Measurements from ENCODE around the gene EEFSEC. TPM values are rescaled to one million over a fixed set of nuclear protein-coding genes. Genes with fewer than 3 reads are reported as not detected.

EEFSEC gene
- total RNA-seq, 1 donor from 2014 or later = 16.2 TPM

DNA sequence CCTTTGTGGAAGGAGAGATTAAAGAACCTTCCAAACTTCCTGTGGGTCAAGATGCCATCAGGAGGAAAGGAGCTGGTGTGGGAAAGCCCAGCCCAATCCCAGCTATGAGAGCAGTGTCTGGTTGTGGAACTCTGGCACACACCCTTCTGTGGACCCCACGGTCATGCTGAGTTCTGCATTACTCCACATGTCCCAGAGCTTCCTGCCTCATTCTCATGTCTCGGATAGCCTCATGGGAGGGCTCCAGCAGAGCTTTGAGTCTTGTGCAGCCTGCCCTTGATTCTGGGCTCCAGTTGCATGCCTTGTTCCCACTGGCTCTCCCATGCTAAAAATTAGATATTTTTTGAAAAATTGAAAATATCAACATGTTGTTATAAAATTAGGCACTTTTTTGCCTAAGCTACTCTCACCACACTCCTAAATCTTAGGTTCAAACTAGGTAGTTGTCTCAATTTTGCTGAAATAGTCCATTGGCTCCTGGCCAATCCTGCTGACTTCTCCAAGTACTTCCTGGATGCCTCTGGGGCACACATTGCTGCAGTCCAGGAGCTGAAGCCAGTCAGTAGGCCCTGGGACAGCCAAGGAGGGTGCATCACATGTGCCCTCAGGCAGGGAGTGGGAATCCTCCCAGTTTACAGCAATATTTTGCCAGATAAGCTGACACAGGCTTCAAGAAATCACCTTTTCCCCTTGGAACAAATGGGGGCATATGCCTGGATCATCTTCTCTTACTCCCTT lies 144.3 kb downstream of the EEFSEC start:
- Histone ChIP-seq H3K36me3 (no peaks in the 10 kb centered on the region), H3K4me3 (no peak overlapping the region), H3K9me3 (no peaks in the 10 kb centered on the region), H3K4me1 (no peaks in the 10 kb centered on the region), H3K27me3 (no peaks in the 10 kb centered on the region), H3K27ac (no peak overlapping the region)
- TF ChIP-seq, protein P1, sequence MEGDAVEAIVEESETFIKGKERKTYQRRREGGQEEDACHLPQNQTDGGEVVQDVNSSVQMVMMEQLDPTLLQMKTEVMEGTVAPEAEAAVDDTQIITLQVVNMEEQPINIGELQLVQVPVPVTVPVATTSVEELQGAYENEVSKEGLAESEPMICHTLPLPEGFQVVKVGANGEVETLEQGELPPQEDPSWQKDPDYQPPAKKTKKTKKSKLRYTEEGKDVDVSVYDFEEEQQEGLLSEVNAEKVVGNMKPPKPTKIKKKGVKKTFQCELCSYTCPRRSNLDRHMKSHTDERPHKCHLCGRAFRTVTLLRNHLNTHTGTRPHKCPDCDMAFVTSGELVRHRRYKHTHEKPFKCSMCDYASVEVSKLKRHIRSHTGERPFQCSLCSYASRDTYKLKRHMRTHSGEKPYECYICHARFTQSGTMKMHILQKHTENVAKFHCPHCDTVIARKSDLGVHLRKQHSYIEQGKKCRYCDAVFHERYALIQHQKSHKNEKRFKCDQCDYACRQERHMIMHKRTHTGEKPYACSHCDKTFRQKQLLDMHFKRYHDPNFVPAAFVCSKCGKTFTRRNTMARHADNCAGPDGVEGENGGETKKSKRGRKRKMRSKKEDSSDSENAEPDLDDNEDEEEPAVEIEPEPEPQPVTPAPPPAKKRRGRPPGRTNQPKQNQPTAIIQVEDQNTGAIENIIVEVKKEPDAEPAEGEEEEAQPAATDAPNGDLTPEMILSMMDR (IDR thresholded peaks at IDR 0.05) = no peak
- intact Hi-C loops (cut with DNase I) = no loop called here
- peak in 1 of 2 donors; percentile 56 for DNase-seq (ENCODE audit: low spot score in 2 of 2)

DNA sequence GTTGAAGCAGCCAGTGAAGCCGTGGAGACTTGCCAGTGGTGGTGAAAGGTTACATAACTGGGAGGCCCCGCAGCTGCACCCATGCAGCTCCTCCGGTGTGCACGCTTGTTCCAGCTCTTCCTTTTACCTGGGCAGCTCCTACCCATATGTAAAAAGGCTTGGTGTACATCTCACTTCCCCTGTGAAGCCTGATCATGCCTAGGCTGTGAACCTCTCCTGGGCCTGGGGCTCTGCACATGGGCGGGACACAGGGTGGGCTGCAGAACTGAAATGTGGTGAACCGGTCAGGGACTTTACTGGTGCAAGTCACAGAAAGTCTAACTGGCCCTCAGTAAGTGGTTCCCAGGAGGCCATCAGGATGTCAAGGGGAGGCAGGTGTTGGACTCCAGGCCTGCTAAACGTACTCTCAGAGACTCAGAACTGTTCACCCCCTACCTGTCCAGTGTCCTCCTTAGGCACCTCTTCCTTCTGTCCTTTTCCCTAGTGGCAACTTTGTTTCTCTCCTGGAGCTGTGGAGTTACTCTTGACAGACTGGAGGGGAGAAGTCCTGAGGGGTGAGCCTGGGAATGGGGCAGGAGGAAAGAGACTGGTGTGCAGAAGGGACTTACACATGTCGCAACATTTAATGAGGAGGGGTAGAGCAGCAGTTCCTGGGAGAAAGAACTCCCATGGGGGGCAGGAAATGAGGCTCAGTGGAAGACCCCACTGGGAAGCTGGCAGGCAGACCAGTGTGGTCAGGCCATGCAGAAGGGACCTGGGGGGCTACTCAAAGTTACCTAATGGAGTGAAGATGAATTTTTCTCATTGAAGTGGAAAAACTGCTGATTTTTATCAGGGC lies 148.1 kb downstream of the EEFSEC start:
- Histone ChIP-seq H3K4me3 (no peak overlapping the region), H3K9me3 (no peaks in the 10 kb centered on the region), H3K4me1 (no peaks in the 10 kb centered on the region), H3K27me3 (no peaks in the 10 kb centered on the region), H3K36me3 (no peaks in the 10 kb centered on the region), H3K27ac (no peak overlapping the region)
- TF ChIP-seq, protein P1 (IDR thresholded peaks at IDR 0.05) = no peak
- intact Hi-C loops (cut with DNase I) = no loop called here
- peak in 1 of 2 donors; percentile 38 for DNase-seq (ENCODE audit: low spot score in 2 of 2)

DNA sequence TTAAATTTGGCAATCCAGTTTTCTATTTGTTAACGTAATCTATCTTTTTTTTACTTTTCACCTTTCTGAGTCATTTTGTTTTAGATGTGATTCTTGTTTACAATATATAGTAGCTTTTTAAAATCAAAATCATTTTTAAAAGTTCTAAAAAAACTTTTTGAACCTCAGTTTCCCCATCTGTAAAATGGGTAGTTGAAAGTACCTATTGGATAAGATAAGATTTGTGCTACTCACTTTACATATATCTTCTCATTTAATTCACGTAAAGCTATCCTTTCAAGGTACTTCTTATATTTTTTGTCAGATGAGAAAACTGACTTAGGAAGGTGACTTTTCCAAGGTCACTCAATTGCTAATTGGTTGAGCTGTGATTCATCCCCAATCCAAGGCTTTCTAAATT lies 153.2 kb downstream of the EEFSEC start:
- Histone ChIP-seq H3K27ac (no peak overlapping the region), H3K36me3 (no peaks in the 10 kb centered on the region), H3K9me3 (no peaks in the 10 kb centered on the region), H3K4me3 (no peak overlapping the region), H3K27me3 (no peaks in the 10 kb centered on the region), H3K4me1 (no peaks in the 10 kb centered on the region)
- TF ChIP-seq, protein P1 (IDR thresholded peaks at IDR 0.05) = no peak
- intact Hi-C loops (cut with DNase I) = no loop called here
- DNase-seq (ENCODE audit: low spot score in 2 of 2) = no peak

DNA sequence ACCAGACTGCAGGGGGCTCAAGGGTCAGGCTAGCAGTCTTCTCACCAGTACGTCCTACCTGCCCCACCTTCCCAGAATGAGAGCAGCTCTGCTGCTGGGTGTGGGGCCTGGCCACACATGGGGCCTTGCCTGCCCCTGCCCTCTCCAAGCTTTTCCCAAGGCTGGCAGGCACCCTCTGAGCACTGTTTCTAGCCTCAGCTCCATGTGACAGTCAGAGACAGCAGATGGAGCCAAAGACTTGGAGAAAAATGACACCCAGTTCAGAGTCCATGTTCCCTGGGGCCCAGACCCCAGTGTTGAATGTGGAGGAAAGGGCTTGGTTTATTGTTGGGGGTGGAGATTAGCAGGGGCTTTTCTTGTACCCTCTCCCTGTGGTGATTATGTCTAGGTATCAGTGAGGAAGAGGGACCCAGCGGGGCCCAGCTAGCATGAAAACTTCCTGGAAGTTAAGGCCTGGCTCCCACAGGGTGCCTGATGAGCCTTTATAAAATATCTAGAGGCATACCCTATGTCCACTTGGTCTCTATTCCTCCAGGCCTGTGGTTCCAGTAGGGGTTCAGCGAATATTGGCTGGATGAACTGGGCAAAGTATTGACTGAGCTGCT lies 153.8 kb downstream of the EEFSEC start:
- TF ChIP-seq, protein P1 (IDR thresholded peaks at IDR 0.05) = no peak
- intact Hi-C loops (cut with DNase I) = no loop called here
- Histone ChIP-seq H3K36me3 (no peaks in the 10 kb centered on the region), H3K9me3 (no peaks in the 10 kb centered on the region), H3K4me3 (no peak overlapping the region), H3K27me3 (no peaks in the 10 kb centered on the region), H3K27ac (no peak overlapping the region), H3K4me1 (no peaks in the 10 kb centered on the region)
- DNase-seq (ENCODE audit: low spot score in 2 of 2) = peak in 1 of 2 donors; percentile 3

DNA sequence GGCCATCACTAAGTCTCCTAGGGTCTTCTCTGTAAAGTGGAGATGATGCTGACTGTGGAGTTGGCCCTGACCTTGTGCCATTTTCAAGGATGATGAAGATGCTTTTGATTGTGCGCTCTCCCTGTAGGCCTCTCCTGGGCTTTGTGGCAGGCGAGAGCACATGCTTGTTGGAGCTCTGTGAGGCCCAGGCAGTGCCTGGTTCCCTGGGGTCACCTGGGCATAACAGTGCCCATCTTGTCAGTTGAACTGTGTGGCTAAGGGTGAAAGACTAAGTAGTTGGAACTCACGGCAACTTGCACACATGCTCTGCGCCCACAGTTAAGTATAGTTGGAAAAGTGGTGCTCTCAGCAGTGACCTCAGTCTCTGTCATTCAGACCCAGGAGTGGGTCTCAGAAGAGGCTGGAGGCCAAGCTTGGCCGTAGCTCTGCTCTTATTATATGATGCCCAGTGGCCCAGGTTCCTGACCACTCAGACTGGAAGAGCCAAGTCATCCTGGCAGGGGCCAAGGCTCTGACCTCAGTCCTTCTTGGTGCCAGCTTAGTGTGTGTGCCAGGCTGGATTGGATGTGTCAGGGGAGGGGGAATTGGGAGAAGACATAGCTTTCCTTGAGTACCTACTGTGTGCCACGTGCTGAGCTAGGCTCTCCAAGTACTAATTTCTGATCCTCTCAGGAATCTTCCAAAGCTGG lies 154.6 kb downstream of the EEFSEC start:
- TF ChIP-seq, protein P1 (IDR thresholded peaks at IDR 0.05) = no peak
- no peaks in the 10 kb centered on the region for H3K27me3 ChIP-seq
- intact Hi-C loops (cut with DNase I) = no loop called here
- H3K4me3 ChIP-seq = no peak overlapping the region
- H3K36me3 ChIP-seq = no peaks in the 10 kb centered on the region
- peak in 1 of 2 donors; percentile 27 for DNase-seq (ENCODE audit: low spot score in 2 of 2)
- no peaks in the 10 kb centered on the region for H3K4me1 ChIP-seq
- H3K27ac ChIP-seq = no peak overlapping the region
- no peaks in the 10 kb centered on the region for H3K9me3 ChIP-seq
